ENCODE measurements around the gene SMU1.
"Not testable (repeated sequence)": the region's sequence is repeated elsewhere in the genome, so short reads cannot be mapped to it uniquely, and the experiment has no call there.

SMU1 gene

GRCh38 chr9:33017283-33018041 is 59.0 kb downstream of the SMU1 start:
- in situ Hi-C loops (cut with HindIII; ENCODE audit: low sequenced_read_pairs): no loop called here

GRCh38 chr9:33014665-33015014 is 61.8 kb downstream of the SMU1 start:
- in situ Hi-C loops (cut with HindIII; ENCODE audit: low sequenced_read_pairs): no loop called here

GRCh38 chr9:33013962-33014664 is 62.4 kb downstream of the SMU1 start:
- in situ Hi-C loops (cut with HindIII; ENCODE audit: low sequenced_read_pairs): no loop called here

GRCh38 chr9:33012328-33013069 is 64.0 kb downstream of the SMU1 start:
- in situ Hi-C loops (cut with HindIII; ENCODE audit: low sequenced_read_pairs): no loop called here

GRCh38 chr9:33011831-33012230 is 64.6 kb downstream of the SMU1 start:
- in situ Hi-C loops (cut with HindIII; ENCODE audit: low sequenced_read_pairs): no loop called here

- in situ Hi-C loops (cut with HindIII; ENCODE audit: low sequenced_read_pairs): no loop called here
These were observed 68.7 kb downstream of the SMU1 start for GRCh38 chr9:33007755-33008154.

- in situ Hi-C loops (cut with HindIII; ENCODE audit: low sequenced_read_pairs): not testable (repeated sequence)
These were observed 71.1 kb downstream of the SMU1 start for GRCh38 chr9:33005335-33005734.

GRCh38 chr9:33000682-33001055 is 75.8 kb downstream of the SMU1 start:
- in situ Hi-C loops (cut with HindIII; ENCODE audit: low sequenced_read_pairs): not testable (repeated sequence)

GRCh38 chr9:32992595-32993238 is 83.8 kb downstream of the SMU1 start:
- in situ Hi-C loops (cut with HindIII; ENCODE audit: low sequenced_read_pairs): no loop called here

GRCh38 chr9:32991897-32992594 is 84.4 kb downstream of the SMU1 start:
- in situ Hi-C loops (cut with HindIII; ENCODE audit: low sequenced_read_pairs): no loop called here

Data from DLD1 (cell line).